ENCODE results near the gene EFCAB6.

DNA sequence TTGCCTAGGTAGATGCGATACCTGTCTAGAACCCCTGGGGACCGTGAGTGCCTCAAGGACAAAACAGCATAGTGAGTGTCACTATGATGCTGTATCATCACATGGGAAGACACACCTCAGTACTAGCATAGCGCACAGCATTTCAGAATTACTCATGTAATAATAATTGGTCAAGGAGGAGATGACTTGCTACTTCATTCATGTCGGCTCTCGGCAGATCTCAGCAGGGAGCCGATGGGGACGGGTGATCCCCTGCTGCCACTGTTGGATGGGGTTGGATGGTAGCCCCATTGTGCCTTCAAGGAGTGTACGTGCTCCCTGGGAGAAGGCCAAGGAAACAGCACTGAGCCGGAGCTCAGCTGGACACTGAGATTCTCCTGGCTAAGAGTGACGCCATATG, 186.9 kb downstream of the EFCAB6 start:
- TF ChIP-seq, protein P1, sequence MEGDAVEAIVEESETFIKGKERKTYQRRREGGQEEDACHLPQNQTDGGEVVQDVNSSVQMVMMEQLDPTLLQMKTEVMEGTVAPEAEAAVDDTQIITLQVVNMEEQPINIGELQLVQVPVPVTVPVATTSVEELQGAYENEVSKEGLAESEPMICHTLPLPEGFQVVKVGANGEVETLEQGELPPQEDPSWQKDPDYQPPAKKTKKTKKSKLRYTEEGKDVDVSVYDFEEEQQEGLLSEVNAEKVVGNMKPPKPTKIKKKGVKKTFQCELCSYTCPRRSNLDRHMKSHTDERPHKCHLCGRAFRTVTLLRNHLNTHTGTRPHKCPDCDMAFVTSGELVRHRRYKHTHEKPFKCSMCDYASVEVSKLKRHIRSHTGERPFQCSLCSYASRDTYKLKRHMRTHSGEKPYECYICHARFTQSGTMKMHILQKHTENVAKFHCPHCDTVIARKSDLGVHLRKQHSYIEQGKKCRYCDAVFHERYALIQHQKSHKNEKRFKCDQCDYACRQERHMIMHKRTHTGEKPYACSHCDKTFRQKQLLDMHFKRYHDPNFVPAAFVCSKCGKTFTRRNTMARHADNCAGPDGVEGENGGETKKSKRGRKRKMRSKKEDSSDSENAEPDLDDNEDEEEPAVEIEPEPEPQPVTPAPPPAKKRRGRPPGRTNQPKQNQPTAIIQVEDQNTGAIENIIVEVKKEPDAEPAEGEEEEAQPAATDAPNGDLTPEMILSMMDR (IDR thresholded peaks at IDR 0.05), result no peak
- TF ChIP-seq POLR2A (IDR thresholded peaks at IDR 0.05), result no peak
